GM12878 (cell line): ENCODE data around the gene SLMAP. TPM values are rescaled to one million over a fixed set of nuclear protein-coding genes. Genes with fewer than 3 reads are reported as not detected.

Source experiments
- ATAC-seq: fragments of 200-7000 bp; cut with Tn5 transposase; 3 replicates; pipeline ENCODE4 v1.9.1; 2020; ENCODE audit warnings: mild to moderate bottlenecking, moderate library complexity
- BruUV-seq: library from RNA; stranded (reverse); fragments of 400-500 nt; replicated peaks from 2 replicates; lab custom pipeline; 2021; lab: Mats Ljungman, UMichigan
- CTCF ChIA-PET: fragments of 300-600 bp; sonication (Branson Sonifier 250); formaldehyde crosslinking; extraction: SDS; loops from one replicate; lab custom pipeline; 2021; ENCODE audit warnings: inconsistent platforms; lab: Yijun Ruan, JAX
- POLR2A ChIA-PET: fragments of 350-600 bp; formaldehyde crosslinking; extraction: SDS; loops from one replicate; lab custom pipeline; 2021; ENCODE audit warnings: inconsistent platforms; lab: Charles Lee
- RAD21 ChIA-PET: fragments of 300-600 bp; sonication (Branson Sonifier 250); formaldehyde crosslinking; loops from one replicate; lab custom pipeline; 2023; ENCODE audit warnings: antibody characterized with exemption; ENCODE audit not compliant: unreplicated experiment; lab: Charles Lee
- SMC1A ChIA-PET: fragments of 300-600 bp; sonication (Branson Sonifier 250); formaldehyde crosslinking; loops from one replicate; lab custom pipeline; 2023; ENCODE audit not compliant: unreplicated experiment, uncharacterized antibody; lab: Charles Lee
- DNase-seq: peaks from one replicate; pipeline ENCODE4 v3.0.0-alpha.2; 2011; ENCODE audit warnings: low read depth, low spot score
- FAIRE-seq: peaks from 3 replicates; lab custom pipeline; 2011; peaks lifted over from hg19 to GRCh38; lab: Jason Lieb, UNC
- H2AFZ ChIP-seq: 2 replicates; pipeline ENCODE4 v1.6.0; 2011; ENCODE audit warnings: low read depth, low read length, control low read depth; ENCODE audit not compliant: control insufficient read depth
- H3K27ac ChIP-seq: 2 replicates; pipeline ENCODE4 v1.5.1; 2011; ENCODE audit warnings: control low read depth; ENCODE audit not compliant: control insufficient read depth, insufficient read depth
- H3K27me3 ChIP-seq, 2 experiments: replicated peaks in 1 of 2; 2 replicates each; pipeline versions ENCODE4 v1.6.0 to v1.6.1; 2011; ENCODE audit warnings: low read length in 1 of 2; ENCODE audit not compliant: control insufficient read depth in 2 of 2, insufficient read depth in 2 of 2
- H3K36me3 ChIP-seq, 2 experiments: 2 replicates each; pipeline ENCODE4 v1.5.1; 2011; ENCODE audit warnings: low read length in 1 of 2; ENCODE audit not compliant: control insufficient read depth in 2 of 2, insufficient read depth in 2 of 2
- H3K4me1 ChIP-seq: 2 replicates; pipeline ENCODE4 v1.6.1; 2011; ENCODE audit warnings: mild to moderate bottlenecking, low read length, moderate library complexity, mixed read lengths; ENCODE audit not compliant: control insufficient read depth, insufficient read depth
- H3K4me2 ChIP-seq: 2 replicates; pipeline ENCODE4 v1.6.0; 2011; ENCODE audit warnings: control low read depth; ENCODE audit not compliant: control insufficient read depth, insufficient read depth
- H3K4me3 ChIP-seq: fragments of 200-600 bp; sonication (generic); 2 replicates; pipeline ENCODE4 v1.5.1; 2016
- H3K79me2 ChIP-seq: 2 replicates; pipeline ENCODE4 v1.6.0; 2011; ENCODE audit warnings: low read length; ENCODE audit not compliant: control insufficient read depth, insufficient read depth
- H3K9ac ChIP-seq: 2 replicates; pipeline ENCODE4 v1.8.0; 2011; ENCODE audit warnings: low read length, control low read depth, mixed read lengths; ENCODE audit not compliant: control insufficient read depth, insufficient read depth
- H3K9me3 ChIP-seq: replicated peaks from 3 replicates; pipeline ENCODE4 v1.5.1; 2011; ENCODE audit warnings: mild to moderate bottlenecking, low read length; ENCODE audit not compliant: control insufficient read depth, insufficient read depth
- H4K20me1 ChIP-seq: 2 replicates; pipeline ENCODE4 v1.6.0; 2011; ENCODE audit not compliant: control insufficient read depth, insufficient read depth
- CHD1 ChIP-seq: IDR thresholded peaks from 2 replicates; pipeline ENCODE4 v1.6.1; 2012; ENCODE audit warnings: low read depth, low read length, improper control_type of control experiment
- POLR2AphosphoS5 ChIP-seq: IDR thresholded peaks from 2 replicates; pipeline ENCODE4 v1.6.1; 2011; ENCODE audit warnings: mild to moderate bottlenecking, low read length, inconsistent platforms
- RUNX3 ChIP-seq: IDR thresholded peaks from 2 replicates; pipeline ENCODE4 v1.6.1; 2012; ENCODE audit warnings: low read length, inconsistent platforms
- ZNF24 ChIP-seq: fragments of 450-650 bp; IDR thresholded peaks from 2 replicates; pipeline ENCODE4 v1.6.1; 2017; ENCODE audit warnings: antibody characterized with exemption, mild to moderate bottlenecking
- WGBS: methylation state at CpG from one replicate; pipeline ENCODE4 v1.1.6; 2016; ENCODE audit warnings: low lambda C conversion rate; ENCODE audit not compliant: insufficient replicate concordance, insufficient coverage; ENCODE audit errors: missing lambda C conversion rate; 5-methylcytosine and 5-hydroxymethylcytosine counted together
- in situ Hi-C: fragments of 300-500 bp; cut with MboI; formaldehyde crosslinking; loops from 9 replicates; pipeline ENCODE4 v1.14.3; 2018; ENCODE audit warnings: mixed read lengths
- intact Hi-C: fragments of 100-400 bp; cut with micrococcal nuclease; formaldehyde crosslinking; loops from one replicate; pipeline ENCODE4 v1.14.2; 2022; ENCODE audit not compliant: unreplicated experiment
- polyA plus RNA-seq, 11 experiments: library from polyadenylated mRNA; depleted of rRNA in 4 of 11; unstranded in 6 of 11; stranded (reverse) in 5 of 11; fragments of >200 nt; fragmentation: Nextera tagmentation in 4 of 11; fragmentation: Illumina TruSeq in 1 of 11; extraction: Ambion mirVana in 4 of 11; extraction: Trizol in 1 of 11; gene quantifications; 1 replicate in 1 of 11; 2 replicates in 10 of 11; pipeline versions ENCODE4 v1.2.1 to v1.2.3, GENCODE V29; 2011 to 2016; ENCODE audit warnings: inconsistent platforms in 2 of 11, missing spikeins in 2 of 11, low read depth in 1 of 11
- total RNA-seq, 4 experiments: library from RNA; depleted of rRNA in 3 of 4; stranded (reverse); fragments of >200 nt in 3 of 4; fragmentation: Illumina TruSeq in 1 of 4; extraction: Trizol in 1 of 4; gene quantifications; 2 replicates each; pipeline versions ENCODE4 v1.2.1 to v1.2.3, GENCODE V29; 2013 to 2021
- TF ChIP-seq, protein P1 (sequence below): IDR thresholded peaks from 2 replicates; pipeline ENCODE4 v1.6.1; 2012; ENCODE audit warnings: low read depth, low read length, improper control_type of control experiment
- TF ChIP-seq, protein P2 (sequence below): fragments of 450-650 bp; IDR thresholded peaks from 2 replicates; pipeline ENCODE4 v1.6.1; 2017; ENCODE audit warnings: mild to moderate bottlenecking, moderate library complexity
- TF ChIP-seq, protein P3 (sequence below): fragments of 150-350 bp; IDR thresholded peaks from 2 replicates; pipeline ENCODE4 v1.6.1; 2016; ENCODE audit warnings: low read depth, low read length
- TF ChIP-seq, protein P4 (sequence below): fragments of 450-650 bp; IDR thresholded peaks from 2 replicates; pipeline ENCODE4 v1.6.1; 2017; ENCODE audit warnings: low read depth, mild to moderate bottlenecking, moderate library complexity
- TF ChIP-seq, protein P5 (sequence below): fragments of 450-650 bp; conservative IDR thresholded peaks from 2 replicates; pipeline ENCODE4 v1.6.1; 2017; ENCODE audit warnings: mild to moderate bottlenecking, moderate library complexity

The SLMAP gene
- total and polyA plus RNA-seq, 10 of the 15 experiments (the other 5 are each of a cell fraction or from before 2014, with no cell fraction given), result 8.3 to 43.8 (median 26.4) TPM

GRCh38 chr3:57927166-57927565 lies 171.1 kb downstream of the SLMAP start:
- Histone ChIP-seq H3K79me2 (no peaks in the 10 kb centered on the region), H3K4me3 (no peak overlapping the region), H3K4me1 (no peaks in the 10 kb centered on the region), H3K4me2 (no peak overlapping the region), H3K27me3 (no peaks in the 10 kb centered on the region), H3K27ac (no peak overlapping the region), H3K9ac (no peak overlapping the region), H4K20me1 (no peaks in the 10 kb centered on the region), H3K9me3 (no peaks in the 10 kb centered on the region), H2AFZ (no peak overlapping the region), H3K36me3 (peaks cover 0 to 7% of the 10 kb centered on the region in 2 experiments; a peak in 3 of 4 replicates)
- BruUV-seq, result no TSS peak
- POLR2A ChIA-PET, result no interaction called here
- in situ Hi-C loops (no loop called here), intact Hi-C loops (no loop called here)
- ATAC-seq, result no peak
- FAIRE-seq, result no peak
- DNase-seq, result no peak
- SMC1A ChIA-PET, result interaction anchor here (0.6 kb wide), 1 partner anchor 18 kb away, joined by 3 read pairs; no protein-coding TSS in a partner anchor
- RAD21 ChIA-PET, result no interaction called here
- CTCF ChIA-PET, result no interaction called here
- 100% methylated on average over 5 of the region's 5 CpGs for WGBS
- no peak for TF ChIP-seq CHD1
- TF ChIP-seq, protein P1, sequence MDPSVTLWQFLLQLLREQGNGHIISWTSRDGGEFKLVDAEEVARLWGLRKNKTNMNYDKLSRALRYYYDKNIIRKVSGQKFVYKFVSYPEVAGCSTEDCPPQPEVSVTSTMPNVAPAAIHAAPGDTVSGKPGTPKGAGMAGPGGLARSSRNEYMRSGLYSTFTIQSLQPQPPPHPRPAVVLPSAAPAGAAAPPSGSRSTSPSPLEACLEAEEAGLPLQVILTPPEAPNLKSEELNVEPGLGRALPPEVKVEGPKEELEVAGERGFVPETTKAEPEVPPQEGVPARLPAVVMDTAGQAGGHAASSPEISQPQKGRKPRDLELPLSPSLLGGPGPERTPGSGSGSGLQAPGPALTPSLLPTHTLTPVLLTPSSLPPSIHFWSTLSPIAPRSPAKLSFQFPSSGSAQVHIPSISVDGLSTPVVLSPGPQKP, result no peak
- TF ChIP-seq, protein P2, sequence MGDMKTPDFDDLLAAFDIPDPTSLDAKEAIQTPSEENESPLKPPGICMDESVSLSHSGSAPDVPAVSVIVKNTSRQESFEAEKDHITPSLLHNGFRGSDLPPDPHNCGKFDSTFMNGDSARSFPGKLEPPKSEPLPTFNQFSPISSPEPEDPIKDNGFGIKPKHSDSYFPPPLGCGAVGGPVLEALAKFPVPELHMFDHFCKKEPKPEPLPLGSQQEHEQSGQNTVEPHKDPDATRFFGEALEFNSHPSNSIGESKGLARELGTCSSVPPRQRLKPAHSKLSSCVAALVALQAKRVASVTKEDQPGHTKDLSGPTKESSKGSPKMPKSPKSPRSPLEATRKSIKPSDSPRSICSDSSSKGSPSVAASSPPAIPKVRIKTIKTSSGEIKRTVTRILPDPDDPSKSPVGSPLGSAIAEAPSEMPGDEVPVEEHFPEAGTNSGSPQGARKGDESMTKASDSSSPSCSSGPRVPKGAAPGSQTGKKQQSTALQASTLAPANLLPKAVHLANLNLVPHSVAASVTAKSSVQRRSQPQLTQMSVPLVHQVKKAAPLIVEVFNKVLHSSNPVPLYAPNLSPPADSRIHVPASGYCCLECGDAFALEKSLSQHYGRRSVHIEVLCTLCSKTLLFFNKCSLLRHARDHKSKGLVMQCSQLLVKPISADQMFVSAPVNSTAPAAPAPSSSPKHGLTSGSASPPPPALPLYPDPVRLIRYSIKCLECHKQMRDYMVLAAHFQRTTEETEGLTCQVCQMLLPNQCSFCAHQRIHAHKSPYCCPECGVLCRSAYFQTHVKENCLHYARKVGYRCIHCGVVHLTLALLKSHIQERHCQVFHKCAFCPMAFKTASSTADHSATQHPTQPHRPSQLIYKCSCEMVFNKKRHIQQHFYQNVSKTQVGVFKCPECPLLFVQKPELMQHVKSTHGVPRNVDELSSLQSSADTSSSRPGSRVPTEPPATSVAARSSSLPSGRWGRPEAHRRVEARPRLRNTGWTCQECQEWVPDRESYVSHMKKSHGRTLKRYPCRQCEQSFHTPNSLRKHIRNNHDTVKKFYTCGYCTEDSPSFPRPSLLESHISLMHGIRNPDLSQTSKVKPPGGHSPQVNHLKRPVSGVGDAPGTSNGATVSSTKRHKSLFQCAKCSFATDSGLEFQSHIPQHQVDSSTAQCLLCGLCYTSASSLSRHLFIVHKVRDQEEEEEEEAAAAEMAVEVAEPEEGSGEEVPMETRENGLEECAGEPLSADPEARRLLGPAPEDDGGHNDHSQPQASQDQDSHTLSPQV, result no peak
- TF ChIP-seq RUNX3, result no peak
- TF ChIP-seq ZNF24, result no peak
- no peak for TF ChIP-seq POLR2AphosphoS5
- TF ChIP-seq, protein P3, sequence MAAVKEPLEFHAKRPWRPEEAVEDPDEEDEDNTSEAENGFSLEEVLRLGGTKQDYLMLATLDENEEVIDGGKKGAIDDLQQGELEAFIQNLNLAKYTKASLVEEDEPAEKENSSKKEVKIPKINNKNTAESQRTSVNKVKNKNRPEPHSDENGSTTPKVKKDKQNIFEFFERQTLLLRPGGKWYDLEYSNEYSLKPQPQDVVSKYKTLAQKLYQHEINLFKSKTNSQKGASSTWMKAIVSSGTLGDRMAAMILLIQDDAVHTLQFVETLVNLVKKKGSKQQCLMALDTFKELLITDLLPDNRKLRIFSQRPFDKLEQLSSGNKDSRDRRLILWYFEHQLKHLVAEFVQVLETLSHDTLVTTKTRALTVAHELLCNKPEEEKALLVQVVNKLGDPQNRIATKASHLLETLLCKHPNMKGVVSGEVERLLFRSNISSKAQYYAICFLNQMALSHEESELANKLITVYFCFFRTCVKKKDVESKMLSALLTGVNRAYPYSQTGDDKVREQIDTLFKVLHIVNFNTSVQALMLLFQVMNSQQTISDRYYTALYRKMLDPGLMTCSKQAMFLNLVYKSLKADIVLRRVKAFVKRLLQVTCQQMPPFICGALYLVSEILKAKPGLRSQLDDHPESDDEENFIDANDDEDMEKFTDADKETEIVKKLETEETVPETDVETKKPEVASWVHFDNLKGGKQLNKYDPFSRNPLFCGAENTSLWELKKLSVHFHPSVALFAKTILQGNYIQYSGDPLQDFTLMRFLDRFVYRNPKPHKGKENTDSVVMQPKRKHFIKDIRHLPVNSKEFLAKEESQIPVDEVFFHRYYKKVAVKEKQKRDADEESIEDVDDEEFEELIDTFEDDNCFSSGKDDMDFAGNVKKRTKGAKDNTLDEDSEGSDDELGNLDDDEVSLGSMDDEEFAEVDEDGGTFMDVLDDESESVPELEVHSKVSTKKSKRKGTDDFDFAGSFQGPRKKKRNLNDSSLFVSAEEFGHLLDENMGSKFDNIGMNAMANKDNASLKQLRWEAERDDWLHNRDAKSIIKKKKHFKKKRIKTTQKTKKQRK, result no peak
- TF ChIP-seq, protein P4, sequence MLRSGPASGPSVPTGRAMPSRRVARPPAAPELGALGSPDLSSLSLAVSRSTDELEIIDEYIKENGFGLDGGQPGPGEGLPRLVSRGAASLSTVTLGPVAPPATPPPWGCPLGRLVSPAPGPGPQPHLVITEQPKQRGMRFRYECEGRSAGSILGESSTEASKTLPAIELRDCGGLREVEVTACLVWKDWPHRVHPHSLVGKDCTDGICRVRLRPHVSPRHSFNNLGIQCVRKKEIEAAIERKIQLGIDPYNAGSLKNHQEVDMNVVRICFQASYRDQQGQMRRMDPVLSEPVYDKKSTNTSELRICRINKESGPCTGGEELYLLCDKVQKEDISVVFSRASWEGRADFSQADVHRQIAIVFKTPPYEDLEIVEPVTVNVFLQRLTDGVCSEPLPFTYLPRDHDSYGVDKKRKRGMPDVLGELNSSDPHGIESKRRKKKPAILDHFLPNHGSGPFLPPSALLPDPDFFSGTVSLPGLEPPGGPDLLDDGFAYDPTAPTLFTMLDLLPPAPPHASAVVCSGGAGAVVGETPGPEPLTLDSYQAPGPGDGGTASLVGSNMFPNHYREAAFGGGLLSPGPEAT, result no peak
- TF ChIP-seq, protein P5, sequence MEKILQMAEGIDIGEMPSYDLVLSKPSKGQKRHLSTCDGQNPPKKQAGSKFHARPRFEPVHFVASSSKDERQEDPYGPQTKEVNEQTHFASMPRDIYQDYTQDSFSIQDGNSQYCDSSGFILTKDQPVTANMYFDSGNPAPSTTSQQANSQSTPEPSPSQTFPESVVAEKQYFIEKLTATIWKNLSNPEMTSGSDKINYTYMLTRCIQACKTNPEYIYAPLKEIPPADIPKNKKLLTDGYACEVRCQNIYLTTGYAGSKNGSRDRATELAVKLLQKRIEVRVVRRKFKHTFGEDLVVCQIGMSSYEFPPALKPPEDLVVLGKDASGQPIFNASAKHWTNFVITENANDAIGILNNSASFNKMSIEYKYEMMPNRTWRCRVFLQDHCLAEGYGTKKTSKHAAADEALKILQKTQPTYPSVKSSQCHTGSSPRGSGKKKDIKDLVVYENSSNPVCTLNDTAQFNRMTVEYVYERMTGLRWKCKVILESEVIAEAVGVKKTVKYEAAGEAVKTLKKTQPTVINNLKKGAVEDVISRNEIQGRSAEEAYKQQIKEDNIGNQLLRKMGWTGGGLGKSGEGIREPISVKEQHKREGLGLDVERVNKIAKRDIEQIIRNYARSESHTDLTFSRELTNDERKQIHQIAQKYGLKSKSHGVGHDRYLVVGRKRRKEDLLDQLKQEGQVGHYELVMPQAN, result no peak
